ENCODE data around the gene GPR42.
"Not testable (repeated sequence)": the region's sequence is repeated elsewhere in the genome, so short reads cannot be mapped to it uniquely, and the experiment has no call there.

GPR42 gene

GRCh38 chr19:35392742-35393715, 22.2 kb downstream of the GPR42 start:
- no peak for DNase-seq (ENCODE audit: low read depth, low spot score)

GRCh38 chr19:35395382-35396199, 24.7 kb downstream of the GPR42 start:
- no peak for DNase-seq (ENCODE audit: low read depth, low spot score)

- DNase-seq (ENCODE audit: low read depth, low spot score): no peak
These were observed 25.5 kb downstream of the GPR42 start for GRCh38 chr19:35396240-35396885.

- no peak for DNase-seq (ENCODE audit: low read depth, low spot score)
These were observed 26.2 kb downstream of the GPR42 start for GRCh38 chr19:35397064-35397463.

GRCh38 chr19:35398570-35398969, 27.7 kb downstream of the GPR42 start:
- no peak for DNase-seq (ENCODE audit: low read depth, low spot score)

- DNase-seq (ENCODE audit: low read depth, low spot score): no peak
These were observed 28.4 kb downstream of the GPR42 start for GRCh38 chr19:35399231-35399630.

GRCh38 chr19:35399948-35400772, 29.3 kb downstream of the GPR42 start:
- no peak for DNase-seq (ENCODE audit: low read depth, low spot score)

- DNase-seq (ENCODE audit: low read depth, low spot score): no peak
These were observed 29.9 kb downstream of the GPR42 start for GRCh38 chr19:35400773-35401100.

- not testable (repeated sequence) for DNase-seq (ENCODE audit: low read depth, low spot score)
These were observed 30.5 kb downstream of the GPR42 start for GRCh38 chr19:35401416-35401815.

- DNase-seq (ENCODE audit: low read depth, low spot score): no peak
These were observed 32.4 kb downstream of the GPR42 start for GRCh38 chr19:35403116-35403760.

GRCh38 chr19:35404879-35405622, 34.2 kb downstream of the GPR42 start:
- DNase-seq (ENCODE audit: low read depth, low spot score): peak; percentile 30

GRCh38 chr19:35407619-35408018, 36.8 kb downstream of the GPR42 start:
- no peak for DNase-seq (ENCODE audit: low read depth, low spot score)

GRCh38 chr19:35408284-35409171, 37.7 kb downstream of the GPR42 start:
- DNase-seq (ENCODE audit: low read depth, low spot score): no peak

GRCh38 chr19:35409191-35409590, 38.3 kb downstream of the GPR42 start:
- no peak for DNase-seq (ENCODE audit: low read depth, low spot score)

GRCh38 chr19:35410487-35410886, 39.6 kb downstream of the GPR42 start:
- DNase-seq (ENCODE audit: low read depth, low spot score): no peak

GRCh38 chr19:35414442-35414841, 43.6 kb downstream of the GPR42 start:
- DNase-seq (ENCODE audit: low read depth, low spot score): no peak

GRCh38 chr19:35416331-35416730, 45.5 kb downstream of the GPR42 start:
- DNase-seq (ENCODE audit: low read depth, low spot score): no peak

- DNase-seq (ENCODE audit: low read depth, low spot score): no peak
These were observed 46.4 kb downstream of the GPR42 start for GRCh38 chr19:35417278-35417677.

Measured in iPS DF 19.7 (cell line).